AG10803 (cell line): ENCODE measurements around the gene KBTBD4.

ENCODE experiments used
- DNase-seq: peaks from one replicate; pipeline ENCODE4 v3.0.0; 2010; ENCODE audit warnings: low read depth
- H3K4me3 ChIP-seq: 2 replicates; pipeline ENCODE4 v1.5.1; 2011; ENCODE audit warnings: mild to moderate bottlenecking, low read length, control low read depth
- TF ChIP-seq, protein P1 (sequence below): conservative IDR thresholded peaks from 2 replicates; pipeline ENCODE4 v1.5.1; 2011; ENCODE audit warnings: mild to moderate bottlenecking, low read length, control low read depth, inconsistent platforms

The KBTBD4 gene

DNA sequence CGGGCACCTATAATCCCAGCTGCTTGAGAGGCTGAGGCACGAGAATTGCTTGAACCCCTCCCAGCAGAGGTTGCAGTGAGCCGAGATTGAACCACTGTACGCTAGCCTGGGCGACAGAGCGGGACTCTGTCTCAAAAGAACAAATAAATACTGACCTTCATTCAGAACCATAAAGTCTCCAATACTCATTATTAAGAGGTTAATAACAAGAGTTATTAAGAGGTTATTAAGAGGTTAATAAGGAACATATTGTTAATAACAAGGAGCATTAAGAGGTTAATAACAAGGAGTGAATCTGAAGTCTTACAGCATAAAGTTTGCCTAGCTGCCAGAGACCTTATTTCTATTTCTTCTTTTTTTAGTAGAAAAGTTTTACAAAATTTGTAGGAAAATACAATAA is 33.5 kb downstream of the KBTBD4 start:
- no peak for DNase-seq
- TF ChIP-seq, protein P1, sequence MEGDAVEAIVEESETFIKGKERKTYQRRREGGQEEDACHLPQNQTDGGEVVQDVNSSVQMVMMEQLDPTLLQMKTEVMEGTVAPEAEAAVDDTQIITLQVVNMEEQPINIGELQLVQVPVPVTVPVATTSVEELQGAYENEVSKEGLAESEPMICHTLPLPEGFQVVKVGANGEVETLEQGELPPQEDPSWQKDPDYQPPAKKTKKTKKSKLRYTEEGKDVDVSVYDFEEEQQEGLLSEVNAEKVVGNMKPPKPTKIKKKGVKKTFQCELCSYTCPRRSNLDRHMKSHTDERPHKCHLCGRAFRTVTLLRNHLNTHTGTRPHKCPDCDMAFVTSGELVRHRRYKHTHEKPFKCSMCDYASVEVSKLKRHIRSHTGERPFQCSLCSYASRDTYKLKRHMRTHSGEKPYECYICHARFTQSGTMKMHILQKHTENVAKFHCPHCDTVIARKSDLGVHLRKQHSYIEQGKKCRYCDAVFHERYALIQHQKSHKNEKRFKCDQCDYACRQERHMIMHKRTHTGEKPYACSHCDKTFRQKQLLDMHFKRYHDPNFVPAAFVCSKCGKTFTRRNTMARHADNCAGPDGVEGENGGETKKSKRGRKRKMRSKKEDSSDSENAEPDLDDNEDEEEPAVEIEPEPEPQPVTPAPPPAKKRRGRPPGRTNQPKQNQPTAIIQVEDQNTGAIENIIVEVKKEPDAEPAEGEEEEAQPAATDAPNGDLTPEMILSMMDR, result no peak
- H3K4me3 ChIP-seq, result no peak overlapping the region

DNA sequence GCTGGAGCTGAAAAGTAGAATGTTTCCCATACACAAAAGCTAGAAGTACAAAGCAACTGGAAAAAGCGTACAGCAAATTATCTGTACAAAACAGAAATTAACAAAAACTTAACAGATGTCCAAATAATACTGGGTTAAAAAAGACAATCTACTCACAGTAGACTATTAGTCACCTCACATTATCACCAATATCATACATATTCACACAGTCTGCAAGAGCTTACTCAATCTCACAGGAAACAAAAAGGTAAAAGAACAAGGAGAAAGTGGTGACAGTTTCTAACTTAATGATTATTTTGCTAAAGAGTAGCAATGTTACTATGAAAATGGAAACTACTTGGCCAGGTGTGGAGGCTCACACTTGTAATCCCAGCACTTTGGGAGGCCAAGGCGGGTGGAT is 37.7 kb downstream of the KBTBD4 start:
- no peak overlapping the region for H3K4me3 ChIP-seq
- TF ChIP-seq, protein P1, result no peak
- DNase-seq, result no peak

- H3K4me3 ChIP-seq, result no peak overlapping the region
- TF ChIP-seq, protein P1, result no peak
- no peak for DNase-seq
Observed at GRCh38 chr11:47539681-47540039, 39.1 kb downstream of the KBTBD4 start.

DNA sequence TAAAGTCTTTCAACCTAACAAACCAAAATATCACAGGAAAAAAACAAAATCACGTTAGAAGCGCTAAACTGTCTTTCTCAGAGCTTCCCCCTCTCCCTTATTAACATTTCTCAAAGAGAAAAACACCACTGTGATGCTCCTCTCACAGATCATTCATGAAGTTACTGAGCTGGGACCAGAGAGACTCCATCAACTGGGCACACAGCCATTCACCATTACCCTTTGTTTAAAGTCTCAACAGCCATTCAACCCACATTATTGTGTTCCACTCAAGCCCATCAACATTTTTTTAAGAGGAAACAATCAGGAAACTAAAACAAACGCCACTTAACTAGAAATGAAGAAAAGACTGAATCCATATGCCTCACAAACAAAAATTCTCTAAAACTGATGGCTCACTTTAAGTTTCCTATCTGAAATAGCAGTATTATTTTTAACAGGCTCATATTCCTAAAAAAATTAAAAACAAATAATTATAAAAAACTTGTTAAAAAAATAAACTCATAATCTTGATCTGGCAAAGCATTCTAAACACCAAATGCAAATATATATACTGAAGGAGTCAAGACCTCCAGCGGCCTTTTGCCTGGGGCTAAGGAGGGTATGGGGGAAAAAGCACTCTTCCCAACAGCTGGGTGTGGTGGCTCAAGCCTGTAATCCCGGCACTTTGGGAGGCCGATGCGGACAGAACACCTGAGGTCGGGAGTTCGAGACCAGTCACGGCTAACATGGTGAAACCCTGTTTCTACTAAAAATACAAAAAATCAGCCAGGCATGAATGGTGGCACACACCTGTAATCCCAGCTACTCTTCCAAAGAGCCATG is 39.8 kb downstream of the KBTBD4 start:
- H3K4me3 ChIP-seq, result no peak overlapping the region
- TF ChIP-seq, protein P1, result no peak
- DNase-seq, result no peak

DNA sequence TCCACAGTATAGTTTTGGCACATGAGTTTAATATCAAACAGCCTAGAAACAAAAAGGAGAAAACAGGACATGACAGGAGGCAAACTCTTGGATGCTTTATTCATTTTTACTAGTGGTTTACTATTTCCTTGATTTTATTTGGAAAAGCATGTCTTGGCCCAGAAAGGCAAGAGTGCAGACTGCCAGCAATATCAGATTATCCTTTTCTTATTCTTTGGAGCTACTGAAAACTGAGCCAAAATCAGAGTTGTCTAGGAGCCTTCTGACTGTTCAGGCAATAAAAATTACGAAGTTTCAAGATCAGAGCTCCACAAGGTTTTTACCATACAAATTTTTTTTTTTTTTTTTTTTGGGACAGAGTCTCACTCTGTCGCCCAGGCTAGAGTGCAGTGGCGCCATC is 41.9 kb downstream of the KBTBD4 start:
- TF ChIP-seq, protein P1, result no peak

GRCh38 chr11:47534704-47535251 is 44.0 kb downstream of the KBTBD4 start:
- TF ChIP-seq, protein P1, result no peak
- no peak for DNase-seq

More for the DNA sequence above, 41.9 kb downstream of the KBTBD4 start:
- no peak overlapping the region for H3K4me3 ChIP-seq
- DNase-seq, result no peak

GRCh38 chr11:47533690-47534151 is 45.0 kb downstream of the KBTBD4 start:
- TF ChIP-seq, protein P1, result no peak
- DNase-seq, result peak; percentile 91
- H3K4me3 ChIP-seq, result no peak overlapping the region

More at GRCh38 chr11:47534704-47535251, 44.0 kb downstream of the KBTBD4 start:
- no peak overlapping the region for H3K4me3 ChIP-seq
